NCI-H2107 treated with DMSO at 0.1 percent for 48 hours (cell line): Measurements from ENCODE around the gene GOLGA8M.
"Not testable (repeated sequence)": the region's sequence is repeated elsewhere in the genome, so short reads cannot be mapped to it uniquely, and the experiment has no call there.

Experiments
- DNase-seq: peaks from one replicate; lab custom pipeline; 2025; ENCODE audit not compliant: unreplicated experiment; lab: John Stamatoyannopoulos, UW

GOLGA8M gene, protein sequence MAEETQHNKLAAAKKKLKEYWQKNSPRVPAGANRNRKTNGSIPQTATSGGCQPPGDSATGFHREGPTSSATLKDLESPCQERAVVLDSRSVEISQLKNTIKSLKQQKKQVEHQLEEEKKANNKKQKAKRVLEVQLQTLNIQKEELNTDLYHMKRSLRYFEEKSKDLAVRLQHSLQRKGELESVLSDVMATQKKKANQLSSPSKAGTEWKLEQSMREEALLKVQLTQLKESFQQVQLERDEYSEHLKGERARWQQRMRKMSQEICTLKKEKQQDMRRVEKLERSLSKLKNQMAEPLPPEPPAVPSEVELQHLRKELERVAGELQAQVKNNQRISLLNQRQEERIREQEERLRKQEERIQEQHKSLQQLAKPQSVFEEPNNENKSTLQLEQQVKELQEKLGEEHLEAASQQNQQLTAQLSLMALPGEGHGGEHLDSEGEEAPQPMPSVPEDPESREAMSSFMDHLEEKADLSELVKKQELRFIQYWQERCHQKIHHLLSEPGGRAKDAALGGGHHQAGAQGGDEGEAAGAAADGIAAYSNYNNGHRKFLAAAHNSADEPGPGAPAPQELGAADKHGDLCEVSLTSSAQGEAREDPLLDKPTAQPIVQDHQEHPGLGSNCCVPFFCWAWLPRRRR

DNA sequence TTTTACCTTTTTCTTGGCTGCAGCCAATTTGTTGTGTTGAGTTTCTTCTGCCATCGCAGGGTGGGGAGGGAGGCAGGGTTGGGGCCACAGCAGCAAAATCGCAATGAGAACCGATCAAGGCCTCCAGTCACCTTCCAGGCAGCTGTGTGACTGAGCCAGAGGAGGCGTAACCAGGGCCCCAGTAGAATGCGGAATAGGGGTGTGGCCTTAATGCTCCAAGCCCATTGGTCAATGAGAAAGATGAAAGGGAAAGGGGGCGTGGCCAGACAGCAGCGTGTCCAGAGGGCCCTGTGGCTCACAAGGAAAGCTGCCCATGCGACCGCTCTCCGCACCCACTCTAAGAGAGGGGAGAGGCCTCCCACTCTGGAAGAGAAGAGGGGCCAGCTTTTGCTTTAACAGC lies at the start of gene GOLGA8M:
TSS of gene GOLGA8M (minus strand) at position 152 of the 400 bp plus-strand sequence. CDS start at position 54, 98 bp downstream.
- DNase-seq = not testable (repeated sequence)

DNA sequence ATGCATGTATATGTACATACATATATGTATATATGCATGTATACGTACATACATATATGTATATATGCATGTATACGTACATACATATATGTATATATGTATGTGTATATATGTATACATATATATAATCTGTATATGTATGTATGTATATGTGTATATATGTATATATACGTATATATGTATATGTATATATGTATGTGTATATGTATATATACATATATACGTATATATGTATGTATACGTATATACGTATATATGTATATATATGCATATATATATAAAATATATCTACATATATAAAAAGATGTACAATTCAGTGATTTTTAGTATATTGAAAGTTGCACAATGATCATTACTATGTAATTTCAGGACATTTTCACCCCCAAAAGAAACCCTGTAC lies 30.7 kb upstream of the GOLGA8M start:
- not testable (repeated sequence) for DNase-seq

DNA sequence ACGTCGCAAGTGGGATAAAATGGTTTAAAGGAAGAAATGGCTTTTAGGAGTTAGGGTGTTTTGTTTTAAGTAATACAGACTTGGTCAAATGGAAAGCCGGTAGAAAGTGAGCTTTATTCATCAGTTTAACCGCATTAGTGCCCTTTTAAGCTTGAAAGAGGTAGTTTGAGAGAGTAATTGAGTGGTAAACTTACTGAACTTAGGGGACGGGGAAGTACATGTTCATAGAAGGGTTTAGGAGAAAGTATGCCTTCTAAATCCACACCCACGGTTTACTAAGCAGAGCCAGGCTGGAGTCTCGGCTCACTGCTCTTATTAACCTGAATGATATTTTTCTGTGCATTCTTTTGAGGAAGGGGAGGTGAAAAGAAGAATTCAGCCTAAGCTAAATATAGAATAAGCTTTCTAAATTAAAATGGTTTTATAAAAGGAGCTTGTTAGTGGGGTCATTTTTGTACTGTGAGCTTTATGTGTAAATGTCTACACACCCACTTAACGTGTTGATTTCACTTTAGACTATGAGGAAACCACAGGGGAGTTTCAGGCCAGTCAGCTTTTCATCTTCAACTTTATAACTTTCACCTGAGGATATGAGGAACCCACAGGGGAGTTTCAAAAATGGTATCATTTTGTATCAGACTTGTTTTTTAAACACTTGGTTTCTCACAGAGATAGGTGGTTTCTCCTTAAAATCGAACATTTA lies 26.5 kb upstream of the GOLGA8M start:
- DNase-seq = not testable (repeated sequence)

DNA sequence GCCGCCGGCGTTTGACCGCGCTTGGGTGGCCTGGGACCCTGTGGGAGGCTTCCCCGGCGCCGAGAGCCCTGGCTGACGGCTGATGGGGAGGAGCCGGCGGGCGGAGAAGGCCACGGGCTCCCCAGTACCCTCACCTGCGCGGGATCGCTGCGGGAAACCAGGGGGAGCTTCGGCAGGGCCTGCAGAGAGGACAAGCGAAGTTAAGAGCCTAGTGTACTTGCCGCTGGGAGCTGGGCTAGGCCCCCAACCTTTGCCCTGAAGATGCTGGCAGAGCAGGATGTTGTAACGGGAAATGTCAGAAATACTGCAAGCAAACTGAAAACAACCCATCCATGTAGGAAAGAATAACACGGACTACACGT lies 26.0 kb upstream of the GOLGA8M start:
- not testable (repeated sequence) for DNase-seq

DNA sequence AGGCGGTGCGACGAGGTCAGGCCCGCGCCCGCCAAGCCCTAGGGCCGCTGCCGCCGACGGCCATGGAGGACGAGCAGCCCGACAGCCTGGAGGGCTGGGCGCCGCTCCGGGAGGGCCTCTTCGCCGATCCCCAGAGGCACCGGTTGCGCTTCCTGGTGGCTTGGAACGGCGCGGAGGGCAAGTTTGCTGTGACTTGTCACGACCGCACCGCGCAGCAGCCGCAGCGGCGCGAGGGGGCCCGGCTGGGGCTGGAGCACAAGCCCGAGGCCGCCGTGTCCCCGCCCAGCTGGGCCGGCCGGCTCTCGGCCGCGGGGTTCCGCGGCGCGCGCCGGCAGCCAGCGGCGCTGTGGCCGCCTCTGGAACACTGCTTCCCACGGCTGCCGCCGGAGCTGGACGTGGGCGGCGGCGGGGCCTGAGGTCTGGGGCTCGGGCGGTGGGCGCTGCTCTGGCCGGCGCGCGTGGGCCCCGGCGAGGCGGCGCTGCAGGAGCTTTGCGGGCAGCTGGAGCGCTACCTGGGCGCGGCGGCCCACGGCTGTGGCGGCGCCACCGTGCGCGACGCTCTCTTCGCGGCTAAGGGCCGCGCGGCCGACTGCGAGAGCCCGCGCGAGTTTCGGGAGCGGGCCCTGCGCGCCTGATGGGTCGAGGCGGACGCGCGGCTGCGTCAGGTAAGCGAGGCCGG lies 25.4 kb upstream of the GOLGA8M start:
- DNase-seq = not testable (repeated sequence)

DNA sequence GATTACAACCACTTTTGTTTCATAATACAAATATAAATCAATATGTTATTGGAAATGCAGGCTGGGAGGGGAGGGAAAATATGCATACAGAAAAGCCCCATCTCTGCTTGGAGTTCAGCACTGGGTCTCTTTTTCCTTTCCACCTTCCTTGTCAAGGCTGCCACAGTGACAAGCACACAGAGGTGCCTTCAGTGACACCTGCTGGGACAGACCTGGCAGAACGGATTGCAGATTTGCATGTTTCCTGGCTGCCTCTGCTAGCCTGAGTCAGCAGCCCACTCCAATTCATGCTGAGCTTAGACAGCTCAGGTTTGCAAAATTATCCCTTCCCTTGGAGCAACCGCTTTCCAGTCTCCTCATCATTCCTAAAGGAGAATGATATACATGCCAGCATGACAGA lies 15.8 kb upstream of the GOLGA8M start:
- not testable (repeated sequence) for DNase-seq

DNA sequence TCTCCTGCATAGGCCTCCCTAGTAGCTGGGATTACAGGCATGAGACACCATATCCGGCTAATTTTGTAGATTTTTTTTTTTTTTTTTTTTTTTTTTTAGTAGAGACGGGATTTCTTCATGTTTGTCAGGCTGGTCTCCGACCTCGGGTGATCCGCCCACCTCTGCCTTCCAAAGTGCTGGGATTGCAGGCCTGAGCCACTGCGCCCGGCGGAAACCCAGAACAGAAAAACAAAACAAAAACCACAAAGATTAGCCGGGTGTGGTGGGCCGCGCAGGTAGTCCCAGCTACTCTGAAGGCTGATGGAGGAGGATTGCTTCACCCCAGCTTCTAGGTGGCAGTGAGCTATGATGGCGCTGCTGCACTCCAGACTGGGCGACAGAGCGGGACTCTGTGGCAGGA lies 14.8 kb upstream of the GOLGA8M start:
- DNase-seq = not testable (repeated sequence)

DNA sequence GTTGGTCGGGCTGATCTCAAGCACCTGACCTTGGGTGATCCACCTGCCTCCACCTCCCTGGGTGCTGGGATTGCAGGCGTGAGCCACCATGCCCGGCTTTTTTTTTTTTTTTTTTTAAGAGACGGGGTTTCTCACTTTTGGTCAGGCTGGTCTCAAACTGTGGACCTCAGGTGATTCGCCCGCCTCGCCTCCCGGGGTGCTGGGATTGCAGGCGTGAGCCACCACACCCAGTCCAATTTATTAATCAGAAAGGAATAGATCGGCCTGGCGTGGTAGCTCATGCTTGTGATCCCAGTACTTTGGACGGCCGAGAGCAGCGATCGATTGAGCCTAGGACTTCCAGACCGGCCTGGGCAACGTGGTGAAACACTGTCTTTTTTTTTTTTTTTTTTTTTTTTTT lies 13.9 kb upstream of the GOLGA8M start:
- no peak for DNase-seq

DNA sequence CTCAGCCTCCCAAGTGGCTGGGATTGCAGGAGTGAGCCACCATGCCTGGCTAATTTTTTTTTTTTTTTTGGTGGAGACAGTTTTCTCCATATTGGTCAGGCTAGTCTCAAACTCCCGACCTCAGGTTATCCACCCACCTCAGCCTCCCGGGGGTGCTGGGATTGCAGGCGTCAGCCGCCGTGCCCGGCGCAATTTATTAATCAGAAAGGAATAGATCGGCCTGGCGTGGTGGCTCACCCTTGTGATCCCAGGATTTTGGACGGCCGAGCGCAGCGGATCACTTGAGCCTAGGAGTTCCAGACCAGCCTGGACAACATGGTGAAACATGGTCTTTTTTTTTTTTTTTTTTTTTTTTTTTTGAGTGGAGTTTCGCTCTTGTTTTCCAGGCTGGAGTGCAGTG lies 13.3 kb upstream of the GOLGA8M start:
- DNase-seq = no peak

DNA sequence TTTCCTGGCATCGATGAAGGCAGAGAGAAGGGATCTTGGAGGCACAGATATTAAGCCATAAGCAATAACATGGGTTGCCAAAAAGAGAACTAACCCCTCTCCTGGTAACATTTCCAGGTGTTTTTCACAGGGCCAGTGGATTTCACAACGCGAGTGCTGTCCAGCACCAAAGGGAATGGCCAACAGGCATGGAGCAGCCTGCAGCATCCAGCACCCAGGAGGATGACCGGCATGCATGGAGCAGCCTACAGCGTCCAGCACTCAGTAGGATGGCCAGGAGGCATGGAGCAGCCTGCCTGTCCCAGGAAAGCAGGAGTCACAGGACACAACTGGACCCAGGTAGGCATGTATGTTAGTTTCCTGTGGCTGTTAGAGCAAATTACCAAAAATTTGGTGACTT lies 11.8 kb upstream of the GOLGA8M start:
- not testable (repeated sequence) for DNase-seq

DNA sequence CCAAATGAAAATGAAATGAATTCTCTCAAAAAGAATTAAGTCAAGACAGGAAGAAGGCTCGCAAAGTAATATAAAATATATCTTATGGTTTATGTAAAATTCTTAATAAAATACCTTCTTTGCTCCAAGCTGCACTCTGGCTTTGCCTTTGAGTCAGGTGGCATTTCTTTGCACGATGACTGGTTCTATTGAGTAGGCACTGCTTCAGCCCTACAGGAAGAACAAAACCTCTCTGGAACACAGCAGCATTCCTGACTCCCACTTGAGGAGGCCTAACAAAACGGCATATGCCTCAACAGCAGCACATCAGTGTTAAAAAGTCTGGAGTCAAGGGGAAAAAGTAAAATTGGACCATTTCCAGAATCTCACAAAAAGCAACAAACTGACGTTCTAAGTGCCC lies 7.4 kb upstream of the GOLGA8M start:
- not testable (repeated sequence) for DNase-seq

DNA sequence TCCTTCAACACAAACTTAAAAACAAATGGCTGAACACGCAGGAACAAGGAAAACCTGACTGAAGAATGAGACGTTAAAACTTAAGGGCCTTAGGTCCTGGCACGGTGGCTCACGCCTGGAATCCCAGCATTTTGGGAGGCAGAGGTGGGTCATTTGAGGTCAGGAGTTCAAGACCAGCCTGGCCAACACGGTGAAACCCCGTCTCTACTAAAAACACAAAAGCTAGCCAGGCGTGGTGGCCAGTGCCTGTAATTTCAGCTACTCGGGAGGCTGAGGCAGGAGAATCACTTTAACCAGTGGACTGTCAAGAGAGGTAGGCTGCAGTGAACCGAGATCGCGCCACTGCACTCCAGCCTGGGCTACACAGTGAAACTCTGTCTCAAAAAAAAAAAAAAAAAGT lies 6.4 kb upstream of the GOLGA8M start:
- not testable (repeated sequence) for DNase-seq

DNA sequence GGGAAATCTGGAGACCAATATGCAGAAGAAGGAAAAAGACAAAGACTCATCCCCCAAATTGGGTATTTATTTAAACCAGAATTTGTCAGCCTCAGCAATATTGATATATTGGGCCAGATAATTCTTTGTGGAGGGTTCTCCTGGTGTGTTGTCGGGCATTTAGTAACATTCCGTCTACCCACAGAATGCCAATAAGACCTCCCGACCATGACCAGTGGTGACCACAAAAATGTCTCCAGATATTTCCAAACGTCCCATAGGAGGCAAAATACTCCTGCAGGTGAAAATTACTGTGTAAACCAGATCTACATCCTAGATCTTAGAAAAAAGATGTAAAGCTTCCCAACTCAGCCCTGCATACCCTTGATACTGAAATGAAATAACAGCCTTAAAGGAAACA lies 2.0 kb upstream of the GOLGA8M start:
- not testable (repeated sequence) for DNase-seq

DNA sequence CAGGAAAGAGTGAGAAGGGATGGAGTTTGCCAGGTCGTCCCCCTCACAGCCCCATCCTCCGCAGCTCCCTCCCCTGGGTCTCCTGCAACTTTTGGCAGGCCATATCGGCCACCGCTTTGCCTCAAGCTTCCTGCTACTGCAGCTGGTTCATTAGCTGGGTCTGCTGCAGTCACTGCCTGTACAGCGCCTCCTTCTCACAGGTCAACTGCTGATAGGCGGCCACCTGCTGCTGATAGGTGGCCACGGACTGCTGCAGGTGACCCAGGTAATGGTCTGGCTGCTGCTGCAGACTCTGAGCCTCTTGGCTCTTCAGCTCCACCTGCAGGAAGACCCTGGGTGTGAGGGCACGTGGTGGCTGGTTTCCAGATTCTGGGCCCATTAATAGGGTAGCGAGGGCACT lies 8.3 kb downstream of the GOLGA8M start:
- DNase-seq = not testable (repeated sequence)

DNA sequence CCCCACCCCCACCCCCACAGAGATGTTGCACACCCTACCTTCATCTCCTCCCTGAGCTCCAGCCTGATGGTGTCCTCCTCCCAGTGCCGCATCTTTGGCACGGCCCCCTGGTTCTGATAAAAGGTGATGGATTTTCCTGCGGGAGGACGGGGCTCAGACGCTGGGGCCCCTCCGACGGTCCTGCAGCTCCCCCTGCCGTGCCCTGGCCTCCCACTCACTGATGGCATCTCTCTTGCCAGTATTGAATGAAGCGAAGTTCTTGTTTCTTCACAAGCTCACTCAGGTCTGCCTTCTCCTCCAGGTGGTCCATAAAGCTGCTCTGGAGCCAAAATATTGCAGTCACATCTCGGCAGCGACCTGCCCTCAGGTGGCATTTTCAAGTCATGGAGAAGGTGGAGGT lies 9.8 kb downstream of the GOLGA8M start:
- DNase-seq = not testable (repeated sequence)

DNA sequence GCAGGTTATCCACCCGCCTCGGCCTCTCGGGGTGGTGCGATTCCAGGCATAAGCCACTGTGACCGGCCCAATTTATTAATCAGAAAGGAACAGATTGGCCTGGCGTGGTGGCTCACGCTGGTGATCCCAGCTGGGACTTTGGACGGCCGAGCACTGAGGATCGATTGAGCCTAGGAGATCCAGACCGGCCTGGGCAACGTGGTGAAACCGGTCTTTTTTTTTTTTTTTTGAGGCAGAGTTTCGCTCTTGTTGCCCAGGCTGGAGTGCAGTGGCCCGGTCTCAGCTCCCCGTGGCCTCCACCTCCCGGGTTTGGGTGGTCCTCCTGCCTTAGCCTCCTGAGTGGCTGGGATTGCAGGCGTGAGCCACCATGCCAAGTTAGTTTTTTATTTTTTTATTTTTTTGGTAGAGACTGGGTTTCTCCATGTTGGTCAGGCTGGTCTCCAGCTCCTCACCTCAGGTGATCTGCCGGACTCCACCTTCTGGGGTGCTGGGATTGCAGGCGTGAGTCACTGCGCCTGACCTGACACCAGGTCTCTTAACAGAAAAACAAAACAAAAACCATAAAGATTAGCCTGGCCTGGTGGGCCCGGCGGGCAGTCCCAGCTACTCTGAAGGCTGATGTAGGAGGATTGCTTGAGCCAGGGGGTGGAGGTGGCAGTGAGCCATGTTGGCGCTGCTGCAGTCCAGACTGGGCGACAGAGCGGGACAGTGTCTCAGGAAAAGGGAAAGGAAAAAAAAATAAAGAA lies 18.0 kb downstream of the GOLGA8M start:
- DNase-seq = not testable (repeated sequence)

DNA sequence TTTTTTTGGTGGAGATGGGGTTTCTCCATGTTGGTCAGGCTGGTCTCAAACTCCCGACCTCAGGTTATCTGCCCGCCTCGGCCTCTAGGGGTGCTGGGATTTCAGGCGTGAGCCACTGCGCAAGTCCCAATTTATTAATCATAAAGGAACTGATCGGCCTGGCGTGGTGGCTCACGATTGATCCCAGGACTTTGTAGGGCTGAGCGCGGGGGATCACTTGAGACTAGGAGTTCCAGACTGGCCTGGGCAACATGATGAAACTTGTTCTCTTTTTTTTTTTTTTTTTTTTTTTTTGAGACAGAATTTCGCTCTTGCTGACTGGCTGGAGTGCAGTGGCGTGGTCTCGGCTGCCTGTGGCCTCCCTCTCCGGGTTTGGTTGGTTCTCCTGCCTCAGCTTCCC lies 19.2 kb downstream of the GOLGA8M start:
- not testable (repeated sequence) for DNase-seq

DNA sequence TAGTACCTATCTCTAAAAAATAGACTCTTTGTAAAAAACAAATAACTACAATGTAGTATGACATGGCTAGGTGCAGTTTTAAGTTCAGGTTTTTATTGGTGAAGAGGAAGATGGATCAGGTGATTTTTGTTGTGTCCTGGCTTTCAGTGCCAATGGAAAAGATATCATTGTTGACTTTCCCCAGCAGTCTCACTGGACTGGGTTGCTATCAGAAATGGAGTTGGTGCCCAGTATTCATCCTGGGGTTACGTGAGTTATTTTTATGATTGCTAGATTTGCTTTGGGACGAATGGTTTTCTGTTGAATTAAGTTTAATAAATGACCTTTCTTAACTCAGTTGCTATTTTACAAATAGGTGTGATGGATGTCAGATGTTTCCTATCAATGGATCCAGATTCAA lies 38.7 kb downstream of the GOLGA8M start:
- DNase-seq = not testable (repeated sequence)

DNA sequence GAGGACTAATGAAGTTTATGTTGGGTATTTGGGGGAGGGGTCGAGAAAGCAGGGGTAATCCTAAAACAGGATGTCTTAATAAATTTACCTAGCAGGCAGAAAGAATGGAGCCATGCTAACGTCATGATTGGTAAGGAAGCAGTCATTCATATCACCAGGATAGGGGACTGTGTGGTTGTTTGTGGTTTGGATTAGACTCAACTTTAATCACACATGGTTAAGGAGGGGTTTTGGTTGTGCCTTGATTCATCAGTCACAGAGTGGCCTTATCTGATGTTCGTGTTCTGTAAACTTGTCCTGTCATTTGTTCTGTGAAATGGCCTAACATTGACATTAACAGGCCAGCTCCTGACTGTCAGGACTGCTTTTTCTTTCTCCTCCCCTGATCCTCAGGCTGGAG lies 40.1 kb downstream of the GOLGA8M start:
- DNase-seq = not testable (repeated sequence)

DNA sequence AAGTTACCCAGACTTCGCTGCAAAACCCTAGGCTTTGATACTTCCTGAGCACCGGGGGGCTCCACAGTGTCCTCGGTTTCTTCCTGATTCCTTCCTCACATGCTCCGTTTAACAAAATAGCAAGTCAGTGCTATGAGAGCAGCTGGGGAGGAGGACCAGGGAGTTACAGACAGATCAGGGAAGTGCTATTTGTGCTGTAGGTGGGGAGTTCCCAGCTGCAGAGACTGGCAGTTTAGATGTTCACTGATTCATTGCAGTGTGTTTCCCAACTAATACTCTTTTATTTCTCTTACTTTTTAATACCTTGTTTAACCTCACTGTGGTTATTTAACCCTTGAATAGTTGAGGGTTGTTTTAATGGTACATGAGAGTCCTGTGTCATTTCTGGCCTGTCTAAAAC lies 45.8 kb downstream of the GOLGA8M start:
- not testable (repeated sequence) for DNase-seq

DNA sequence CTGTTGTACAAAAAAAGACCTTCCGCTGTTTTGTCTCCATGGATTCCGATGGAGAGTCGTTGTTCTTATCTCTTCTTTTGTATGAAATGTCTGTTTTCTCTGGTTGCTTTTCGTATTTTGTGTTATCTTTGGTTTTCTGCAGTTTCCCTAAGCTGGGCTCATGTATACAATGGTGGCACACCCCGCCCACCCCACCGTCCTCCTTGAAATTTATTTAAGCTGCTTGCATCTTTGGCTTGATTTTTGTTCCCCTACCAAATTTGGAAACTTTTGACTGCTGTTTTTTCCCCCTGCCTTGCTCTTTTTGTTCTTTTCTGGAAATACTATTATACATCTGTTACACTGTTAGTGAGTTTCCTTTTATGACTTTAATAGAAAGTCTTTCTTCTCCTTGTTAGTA lies 47.6 kb downstream of the GOLGA8M start:
- DNase-seq = not testable (repeated sequence)
